OCI-LY1 (cell line): ENCODE measurements around the gene LPGAT1.

ENCODE experiments used
- CTCF ChIP-seq: fragments of 200-600 bp; sonication (generic), shearing (Covaris generic); IDR thresholded peaks from 2 replicates; pipeline ENCODE4 v1.5.1; 2017; ENCODE audit warnings: mild to moderate bottlenecking, antibody characterized with exemption, low read length, moderate library complexity, mixed read lengths
- EZH2 ChIP-seq: fragments of 200-600 bp; sonication (generic), shearing (Covaris generic); IDR thresholded peaks from 2 replicates; pipeline ENCODE4 v1.8.0; 2017; ENCODE audit warnings: borderline replicate concordance, mixed run types, mild to moderate bottlenecking, antibody characterized with exemption, low read length, moderate library complexity, mixed read lengths

DNA sequence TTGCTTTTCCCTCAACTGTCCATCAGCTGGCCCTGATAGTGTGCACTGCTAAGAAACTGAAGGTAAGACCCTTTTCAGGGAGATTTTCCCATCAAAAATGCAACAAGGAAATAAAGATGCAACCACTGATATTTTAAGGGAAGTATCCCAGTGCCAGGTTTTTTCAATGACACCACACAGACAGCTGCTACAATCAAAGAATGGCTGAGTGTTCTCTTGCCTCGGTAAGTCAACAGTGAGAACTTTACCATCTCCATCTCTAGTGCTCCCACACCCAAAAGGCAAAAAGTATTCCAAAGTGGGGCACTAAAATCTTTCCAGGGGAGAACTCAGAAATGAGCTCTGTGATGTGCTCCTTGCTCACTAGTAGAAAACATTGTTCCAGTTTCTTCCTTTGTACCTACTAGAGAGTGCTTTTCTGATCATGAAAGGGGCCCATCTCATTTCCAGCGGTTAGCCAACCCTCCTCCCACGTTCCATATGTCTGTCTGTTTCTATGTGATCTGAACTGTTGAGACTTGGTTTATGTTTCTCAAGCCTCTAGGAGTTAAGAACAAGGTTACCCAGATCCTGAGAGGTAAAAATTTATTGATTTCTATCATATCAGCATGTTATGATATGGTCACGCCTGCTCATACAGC lies 87.6 kb downstream of the LPGAT1 start:
- TF ChIP-seq CTCF: no peak
- TF ChIP-seq EZH2: no peak
